Measurements from ENCODE around the gene FNBP1L.

- TF ChIP-seq POLR2AphosphoS5 (IDR thresholded peaks at IDR 0.05): no peak
- TF ChIP-seq CTCF (IDR thresholded peaks at IDR 0.05): no peak
- TF ChIP-seq POLR2A (IDR thresholded peaks at IDR 0.05): no peak
- no peak for TF ChIP-seq EP300 (IDR thresholded peaks at IDR 0.05)
Measured at GRCh38 chr1:93483606-93484005, 35.7 kb downstream of the FNBP1L start.
